ENCODE data around the gene PAPOLA.

GRCh38 chr14:96512602-96513397 lies 10.6 kb downstream of the PAPOLA start:
- TF ChIP-seq CTCF (conservative IDR thresholded peaks at IDR 0.05; ENCODE audit: low read length) (no peak), EZH2phosphoT487 (IDR thresholded peaks at IDR 0.05; ENCODE audit: borderline replicate concordance, low read depth, low read length) (no peak)
